ENCODE data around the gene RNF123.

The RNF123 gene

DNA sequence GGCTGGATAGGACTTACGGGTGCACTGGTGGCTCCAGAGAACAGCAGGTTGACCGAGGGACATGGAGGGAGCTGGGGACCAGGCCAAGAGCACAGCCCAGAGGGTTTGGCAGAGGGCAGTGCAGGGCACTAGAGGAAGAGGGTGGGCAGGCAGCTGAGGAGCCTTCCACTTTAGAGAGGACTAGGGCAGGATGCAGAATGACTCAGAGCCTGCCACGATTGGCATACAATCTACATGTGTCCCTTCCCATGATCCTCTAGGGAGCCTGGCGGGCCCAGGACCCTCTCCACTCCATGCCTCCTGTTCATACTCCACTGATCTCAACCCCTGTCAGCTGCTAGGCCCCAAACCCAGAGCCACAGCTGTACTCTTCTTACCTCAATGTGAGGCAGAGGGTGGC lies 29.6 kb upstream of the RNF123 start:
- DNase-seq = no peak

DNA sequence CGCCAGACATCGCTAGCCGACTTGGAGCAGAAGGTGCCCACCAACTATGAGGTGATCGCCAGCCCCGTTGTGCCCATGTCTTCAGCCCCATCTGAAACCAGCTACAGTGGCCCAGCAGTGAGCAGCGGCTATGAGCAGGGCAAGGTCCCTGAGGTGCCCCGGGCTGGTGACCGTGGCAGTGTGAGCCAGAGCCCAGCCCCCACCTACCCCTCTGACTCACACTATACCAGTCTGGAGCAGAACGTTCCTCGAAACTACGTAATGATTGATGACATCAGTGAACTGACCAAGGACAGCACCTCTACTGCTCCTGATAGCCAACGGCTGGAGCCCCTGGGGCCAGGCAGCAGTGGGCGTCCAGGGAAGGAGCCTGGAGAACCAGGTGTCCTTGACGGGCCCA lies 28.1 kb upstream of the RNF123 start:
- no peak for DNase-seq

DNA sequence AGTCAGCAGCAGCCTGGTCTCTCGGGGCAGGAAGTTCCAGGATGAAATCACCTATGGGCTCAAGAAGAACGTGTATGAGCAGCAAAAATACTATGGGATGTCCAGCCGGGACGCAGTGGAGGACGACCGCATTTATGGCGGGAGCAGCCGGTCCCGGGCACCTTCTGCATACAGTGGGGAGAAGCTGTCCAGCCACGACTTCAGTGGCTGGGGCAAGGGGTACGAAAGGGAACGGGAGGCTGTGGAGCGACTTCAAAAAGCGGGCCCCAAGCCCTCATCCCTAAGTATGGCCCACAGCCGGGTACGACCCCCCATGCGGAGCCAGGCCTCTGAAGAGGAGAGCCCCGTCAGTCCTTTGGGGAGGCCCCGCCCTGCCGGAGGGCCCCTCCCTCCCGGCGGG lies 27.3 kb upstream of the RNF123 start:
- DNase-seq = no peak

DNA sequence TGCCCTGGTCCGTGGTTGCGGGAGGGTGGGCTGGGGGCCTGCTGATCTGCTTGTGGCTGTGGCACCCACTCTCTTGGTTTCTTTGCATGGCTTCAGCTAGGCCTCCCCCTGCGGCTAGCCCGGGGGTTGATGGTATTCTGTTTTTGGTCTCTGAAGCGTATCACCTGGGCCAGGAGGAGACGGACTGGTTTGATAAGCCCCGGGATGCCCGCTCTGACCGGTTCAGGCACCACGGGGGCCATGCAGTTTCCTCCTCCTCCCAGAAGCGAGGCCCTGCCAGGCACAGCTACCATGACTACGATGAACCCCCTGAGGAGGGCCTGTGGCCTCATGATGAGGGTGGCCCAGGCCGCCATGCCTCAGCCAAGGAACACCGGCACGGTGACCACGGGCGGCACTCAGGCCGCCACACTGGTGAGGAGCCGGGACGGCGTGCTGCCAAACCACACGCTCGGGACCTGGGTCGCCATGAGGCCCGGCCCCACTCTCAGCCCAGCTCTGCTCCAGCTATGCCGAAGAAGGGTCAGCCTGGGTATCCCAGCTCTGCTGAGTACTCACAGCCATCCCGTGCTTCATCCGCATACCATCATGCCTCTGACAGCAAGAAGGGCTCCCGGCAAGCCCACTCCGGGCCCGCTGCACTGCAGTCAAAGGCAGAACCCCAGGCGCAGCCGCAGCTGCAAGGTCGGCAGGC lies 26.5 kb upstream of the RNF123 start:
- no peak for DNase-seq

DNA sequence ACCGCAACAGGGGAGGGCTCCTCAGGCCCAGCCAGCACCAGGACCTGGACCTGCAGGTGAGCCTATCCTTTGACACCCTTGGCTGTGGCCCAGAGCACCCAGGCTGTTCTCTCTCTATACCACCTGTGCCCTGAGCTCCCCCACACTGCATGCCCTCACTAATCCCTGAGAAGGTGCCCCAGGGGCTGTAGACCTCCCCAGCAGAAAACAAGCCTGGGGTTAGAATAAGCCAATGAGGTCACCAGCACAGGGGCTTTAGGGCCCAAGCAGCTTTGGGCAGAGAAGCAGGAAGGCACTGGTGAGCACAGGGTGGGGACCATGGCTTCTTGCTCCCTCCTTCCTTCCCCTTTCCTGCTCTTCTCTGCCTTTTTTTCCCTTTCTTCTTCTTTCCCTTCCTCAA lies 25.5 kb upstream of the RNF123 start:
- DNase-seq = no peak

DNA sequence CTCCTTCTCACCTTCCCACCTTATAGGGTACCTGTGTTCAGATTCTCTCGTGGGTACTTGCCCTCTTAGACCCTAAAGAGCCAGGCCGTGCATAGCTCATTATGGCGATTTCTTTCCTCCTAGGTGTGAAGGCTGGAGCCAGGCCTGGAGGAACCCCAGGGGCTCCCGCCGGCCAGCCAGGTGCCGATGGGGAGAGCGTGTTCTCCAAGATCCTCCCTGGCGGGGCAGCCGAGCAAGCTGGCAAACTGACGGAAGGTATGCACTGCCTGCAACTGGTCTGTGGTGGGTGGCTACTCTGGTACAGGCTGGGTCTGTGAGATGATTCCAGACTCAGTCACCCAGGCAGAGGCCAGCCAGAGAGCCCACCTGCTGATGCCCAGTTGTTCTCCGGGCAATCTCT lies 25.1 kb upstream of the RNF123 start:
- DNase-seq = no peak

DNA sequence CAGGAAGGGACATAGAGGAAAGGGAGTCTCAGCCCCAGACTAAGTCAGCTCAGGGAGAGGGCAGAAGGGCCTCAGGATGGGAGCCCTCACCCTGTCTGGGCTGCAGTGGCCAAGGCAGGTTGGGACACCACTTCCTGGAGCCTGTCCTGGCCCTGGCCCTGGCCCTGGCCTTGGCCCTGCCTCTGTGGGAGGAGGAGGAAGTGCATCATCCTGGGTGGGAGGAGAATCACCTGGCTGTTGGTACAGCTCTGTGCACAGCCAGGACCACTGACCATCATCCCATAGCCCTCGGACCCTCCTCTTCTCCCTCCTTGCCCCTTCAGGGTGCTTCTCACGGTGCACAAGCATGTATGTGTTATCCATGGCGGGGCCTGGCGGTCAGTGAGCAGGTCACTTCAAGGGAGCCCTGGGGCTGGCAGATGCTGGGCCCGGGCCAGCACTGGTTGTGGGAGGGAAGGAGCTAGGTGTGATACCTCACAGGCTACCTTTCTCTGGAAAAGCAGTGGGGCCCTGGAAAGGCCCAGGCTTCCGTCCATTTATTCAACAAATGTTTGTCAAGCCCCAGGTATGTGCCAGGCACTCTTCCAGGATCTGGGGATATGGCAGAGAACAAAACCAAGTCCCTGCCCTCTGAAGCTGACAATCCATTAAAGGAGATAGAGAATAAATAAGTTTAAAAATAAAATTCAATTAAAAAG lies 23.4 kb upstream of the RNF123 start:
- no peak for DNase-seq

DNA sequence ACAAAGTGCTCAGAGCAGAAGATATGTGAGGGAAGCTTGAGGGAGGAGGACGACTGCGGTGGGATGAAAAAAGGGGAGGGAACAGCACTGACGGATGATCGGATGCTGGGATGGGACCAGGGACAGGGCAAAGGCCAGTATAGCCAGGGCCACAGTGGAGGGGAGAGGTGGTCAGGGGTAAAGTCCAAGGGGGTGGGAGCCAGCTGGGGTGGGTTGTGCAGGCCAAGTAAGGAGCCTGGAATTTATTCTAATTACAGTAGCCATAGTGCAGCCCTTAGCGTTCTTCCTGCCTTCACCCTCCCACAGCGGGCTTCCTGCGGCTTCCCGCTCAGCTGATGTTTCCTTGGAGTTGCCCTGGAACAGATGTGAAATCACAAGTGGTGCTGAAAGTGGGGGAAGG lies 22.8 kb upstream of the RNF123 start:
- no peak for DNase-seq

DNA sequence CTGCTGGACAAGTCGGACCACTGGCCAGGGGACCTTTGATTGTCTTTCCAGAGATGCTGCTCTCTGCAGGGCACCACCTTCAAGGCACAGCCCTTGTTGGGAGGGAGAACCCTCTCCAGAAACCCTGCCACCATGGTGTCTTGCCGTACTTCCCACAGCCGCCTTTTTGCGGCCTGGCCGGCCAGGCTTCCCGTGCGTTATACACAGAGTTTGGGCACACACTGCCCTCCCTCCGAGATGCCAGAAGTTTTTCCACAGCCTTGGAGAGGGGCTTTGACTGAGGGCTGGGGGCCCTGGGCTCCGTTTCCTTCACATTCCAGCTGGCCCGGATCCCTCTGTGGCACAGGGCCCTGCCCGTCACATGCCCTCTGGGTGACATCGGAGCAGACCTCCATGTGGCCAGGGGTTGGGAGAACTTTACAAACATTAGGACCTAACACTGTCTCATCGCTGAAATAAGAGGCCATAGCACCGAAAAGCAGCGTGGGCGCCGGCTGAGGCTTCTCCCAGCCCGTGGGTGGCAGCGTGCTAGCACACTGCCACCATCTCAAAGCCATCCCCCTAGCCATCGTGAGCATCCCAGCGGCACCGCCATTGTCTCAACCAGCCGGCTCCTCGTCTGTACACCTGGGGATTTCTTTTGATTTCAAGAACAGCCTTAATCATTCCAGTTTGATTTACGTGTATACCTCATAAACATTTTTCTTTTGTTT lies 21.5 kb upstream of the RNF123 start:
- no peak for DNase-seq

DNA sequence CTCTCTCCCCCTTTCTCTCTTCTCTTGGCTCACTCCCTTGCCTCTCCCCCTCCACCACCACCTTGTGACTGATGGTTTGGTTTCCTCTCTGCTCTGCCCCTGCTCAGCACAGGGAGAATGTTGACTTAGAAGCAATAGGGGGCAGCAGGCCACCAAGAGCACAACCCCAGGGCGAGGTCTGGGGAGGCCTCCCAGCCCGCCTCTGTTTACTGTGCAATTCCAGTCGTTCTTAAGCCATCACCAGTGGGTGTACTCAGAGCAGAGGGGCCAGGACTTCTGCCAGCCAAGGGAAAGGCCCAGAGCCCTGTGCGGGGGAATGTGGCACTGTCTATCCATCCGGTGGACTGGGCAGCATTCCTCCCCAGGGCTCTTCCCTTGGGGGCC lies 21.0 kb upstream of the RNF123 start:
- no peak for DNase-seq

DNA sequence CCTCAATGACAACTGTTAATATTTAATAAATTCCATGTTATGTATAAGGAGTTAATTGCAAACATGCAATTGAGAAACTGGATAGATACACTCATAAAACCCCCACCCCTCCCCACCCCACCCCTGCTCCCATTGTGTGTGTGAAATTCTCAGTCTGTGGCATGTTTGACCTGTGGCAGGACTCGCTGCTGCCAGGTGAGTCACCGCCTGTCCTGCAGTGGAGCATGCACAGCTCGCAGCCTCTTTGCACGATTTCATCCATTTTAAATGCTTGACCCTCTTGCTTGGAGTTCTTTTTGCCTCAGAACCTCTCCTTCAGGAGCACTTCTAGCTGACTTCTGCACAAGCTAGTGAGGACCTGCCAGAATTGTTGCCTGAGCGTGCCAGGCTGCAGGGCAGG lies 20.5 kb upstream of the RNF123 start:
- no peak for DNase-seq

DNA sequence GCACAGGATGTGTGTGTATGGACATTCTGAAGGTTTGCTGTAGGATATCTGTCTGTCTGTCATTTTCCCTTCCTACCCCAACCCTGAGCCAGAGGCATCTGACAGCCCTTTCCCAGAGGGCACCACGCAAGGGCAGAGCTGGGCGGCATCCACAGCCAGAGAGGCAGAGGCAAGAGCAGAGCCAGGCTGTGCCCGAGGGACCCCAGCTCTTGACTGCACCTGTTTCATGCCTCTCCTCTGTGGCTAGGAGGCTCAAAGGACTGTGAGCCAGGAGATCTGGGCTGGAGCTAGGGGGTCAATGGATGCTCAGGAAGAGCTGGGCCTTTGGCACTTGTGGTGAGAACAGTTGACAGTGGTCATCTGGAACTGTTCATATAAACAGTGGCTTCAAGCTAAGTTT lies 20.0 kb upstream of the RNF123 start:
- DNase-seq = no peak

DNA sequence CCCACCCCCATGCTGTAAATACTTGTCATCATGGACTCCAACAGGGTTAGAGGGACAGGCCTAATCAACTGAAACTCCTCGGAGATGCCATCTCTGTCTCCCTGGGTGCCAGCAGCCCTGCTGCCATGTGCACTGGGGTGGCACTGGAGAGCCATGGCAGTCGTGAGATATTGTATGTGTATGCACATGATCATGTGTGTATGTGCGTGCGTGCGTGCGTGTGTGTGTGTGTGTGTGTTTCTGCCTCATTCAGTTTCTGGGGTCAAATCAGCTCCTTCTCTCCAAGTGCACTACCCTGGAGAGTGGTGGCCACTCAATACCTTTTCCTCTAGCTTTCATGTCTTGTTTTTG lies 18.4 kb upstream of the RNF123 start:
- DNase-seq = no peak

DNA sequence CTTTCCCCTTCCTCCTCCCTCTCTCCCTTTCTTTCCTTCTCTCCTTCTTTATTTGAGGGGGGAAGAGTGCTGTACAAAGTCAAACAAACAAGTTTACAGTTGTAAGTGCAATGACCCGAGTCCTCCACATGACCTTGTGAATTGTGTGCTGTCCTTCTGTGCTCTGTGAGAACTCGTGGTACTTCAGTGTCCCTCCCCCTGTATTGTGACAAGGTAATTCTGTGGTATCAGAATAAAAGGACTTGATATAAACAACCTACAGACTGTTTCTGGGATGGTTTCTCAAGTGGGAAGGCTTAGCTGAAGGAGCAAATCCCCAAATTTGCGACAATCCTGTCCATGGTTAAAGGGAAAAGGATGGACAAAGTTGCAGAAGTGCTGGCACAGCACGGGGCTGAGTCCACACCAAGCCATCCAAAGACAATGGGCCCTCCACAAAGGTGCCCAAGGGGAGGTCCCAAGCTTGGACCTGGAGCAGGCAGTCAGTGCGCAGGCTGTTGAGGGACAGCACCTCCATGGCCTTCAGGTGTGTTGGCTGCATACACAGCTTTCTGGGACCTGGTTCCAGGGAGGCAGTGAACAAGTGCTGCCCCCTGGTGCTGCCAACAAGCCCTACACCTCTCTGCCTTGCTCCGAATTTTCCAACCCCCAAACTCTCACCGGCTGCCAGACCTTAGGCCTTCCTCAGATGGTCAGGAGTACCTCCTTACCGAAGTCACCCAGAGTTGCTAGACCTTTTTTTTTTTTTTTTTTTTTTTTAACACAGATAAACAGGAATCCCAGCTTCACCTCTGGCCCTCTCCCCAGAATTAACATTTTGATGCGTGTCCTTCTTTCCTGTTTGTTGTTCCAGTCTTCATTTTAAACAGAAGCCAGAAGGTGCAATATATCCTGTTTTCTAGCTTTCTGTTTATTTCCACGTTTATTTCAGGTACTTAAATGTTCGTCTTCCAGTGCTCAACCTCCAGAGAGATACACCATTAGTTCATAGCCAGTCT lies 17.8 kb upstream of the RNF123 start:
- DNase-seq = no peak

DNA sequence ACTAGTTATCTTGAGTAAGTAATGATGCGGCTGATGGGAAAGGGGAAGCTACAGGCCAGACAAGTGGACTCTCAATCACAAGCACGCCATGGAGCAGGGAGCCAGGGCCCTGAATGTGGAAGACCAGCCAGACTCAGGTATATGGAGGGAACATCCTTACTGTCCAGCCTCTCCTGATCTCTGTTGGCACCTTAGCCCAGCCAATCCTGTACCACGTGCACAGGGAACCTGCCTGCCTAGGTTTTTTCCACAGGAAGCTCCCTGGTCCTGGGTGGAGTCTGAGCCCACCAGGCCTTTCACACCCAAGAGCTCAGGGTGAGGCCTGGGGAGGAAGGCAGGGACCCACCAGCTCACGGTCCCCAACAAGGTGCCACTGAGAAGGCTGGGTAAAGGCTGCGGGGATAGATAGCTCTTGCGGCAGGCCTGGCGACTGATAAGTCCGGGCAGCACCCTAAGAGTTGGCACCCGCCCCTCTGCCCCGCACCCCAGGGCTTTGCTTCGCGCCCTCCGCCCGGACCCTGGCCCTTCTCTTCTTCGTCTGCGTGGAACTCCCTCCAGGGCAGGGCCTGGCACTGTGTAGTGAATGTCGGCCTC lies 16.1 kb upstream of the RNF123 start:
- DNase-seq = no peak

DNA sequence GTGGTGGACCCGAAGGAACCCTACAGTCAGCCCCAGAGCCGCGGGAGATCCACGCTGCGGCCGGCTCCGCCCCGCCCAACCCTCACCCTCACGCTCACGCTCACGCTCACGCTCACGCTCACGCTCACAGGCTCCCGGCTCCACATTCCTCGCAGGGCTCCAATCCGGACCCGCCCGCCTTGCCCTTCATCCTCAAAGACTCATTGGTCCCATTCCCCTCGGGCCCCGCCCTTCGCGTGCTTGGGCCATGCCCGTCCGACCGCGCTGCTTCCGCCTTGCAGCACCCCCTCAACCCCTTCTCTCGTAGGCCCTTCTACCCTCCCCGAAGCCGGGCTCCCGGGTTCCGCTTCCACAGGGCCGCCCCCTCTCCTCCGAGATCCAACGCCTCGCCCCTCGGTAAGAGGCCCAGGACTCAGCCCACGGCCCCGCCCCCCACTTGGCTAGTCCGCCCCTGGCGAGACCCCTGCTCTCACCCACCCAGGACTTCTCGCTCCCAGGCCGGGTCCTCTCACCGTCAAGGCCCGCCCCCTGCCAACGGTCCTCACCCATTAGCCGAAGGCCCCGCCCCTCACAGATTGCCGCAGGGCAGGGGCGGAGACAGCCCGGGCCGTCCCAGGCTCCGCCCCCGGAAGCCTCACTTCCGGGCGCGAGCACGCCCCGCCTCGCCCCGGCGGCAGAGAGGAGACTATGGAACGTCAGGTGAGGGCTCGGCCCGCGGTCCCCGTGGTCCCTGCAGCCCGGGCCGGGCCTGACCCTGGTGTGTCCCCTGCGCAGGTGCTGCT lies 15.5 kb upstream of the RNF123 start, which contains the start of gene APEH:
Gene APEH (plus strand): TSS at position 637 of the 782 bp plus-strand sequence. CDS start 51 bp downstream, at position 688.
- no peak for DNase-seq

DNA sequence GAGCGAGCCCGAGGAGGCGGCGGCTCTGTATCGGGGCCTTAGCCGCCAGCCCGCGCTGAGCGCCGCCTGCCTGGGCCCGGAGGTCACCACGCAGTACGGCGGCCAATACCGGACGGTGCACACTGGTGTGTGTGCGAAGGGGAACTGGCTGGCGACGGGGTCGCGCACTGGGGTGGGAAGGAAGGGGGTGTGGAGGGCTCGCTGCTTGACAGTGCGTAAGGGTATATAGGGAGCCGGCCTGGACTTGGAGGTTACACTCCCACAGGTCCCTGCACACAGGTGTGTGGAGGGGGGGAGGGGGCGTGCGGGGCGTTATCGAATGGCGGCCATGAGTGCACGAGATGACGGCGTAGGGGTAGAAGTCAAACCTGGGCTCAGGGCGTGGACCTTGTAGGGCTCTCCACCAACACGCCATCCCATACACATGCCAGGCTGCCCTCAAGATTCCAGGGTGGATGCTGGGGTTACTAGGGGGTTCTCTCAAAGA lies 14.8 kb upstream of the RNF123 start:
- no peak for DNase-seq

DNA sequence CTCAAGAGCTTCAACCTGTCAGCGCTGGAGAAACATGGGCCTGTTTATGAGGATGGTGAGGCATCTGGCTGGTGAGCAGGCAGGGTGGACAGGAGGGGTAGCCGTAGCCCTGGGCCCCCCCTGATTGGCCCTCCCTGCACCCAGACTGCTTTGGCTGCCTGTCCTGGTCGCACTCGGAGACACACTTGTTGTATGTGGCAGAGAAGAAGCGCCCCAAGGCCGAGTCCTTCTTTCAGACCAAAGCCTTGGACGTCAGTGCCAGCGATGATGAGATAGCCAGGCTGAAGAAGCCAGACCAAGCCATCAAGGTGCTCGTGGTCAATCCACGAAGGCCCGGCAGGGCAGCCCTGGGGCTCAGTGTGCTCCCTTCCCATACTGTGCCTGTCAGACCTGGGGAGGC lies 13.4 kb upstream of the RNF123 start:
- DNase-seq = no peak

DNA sequence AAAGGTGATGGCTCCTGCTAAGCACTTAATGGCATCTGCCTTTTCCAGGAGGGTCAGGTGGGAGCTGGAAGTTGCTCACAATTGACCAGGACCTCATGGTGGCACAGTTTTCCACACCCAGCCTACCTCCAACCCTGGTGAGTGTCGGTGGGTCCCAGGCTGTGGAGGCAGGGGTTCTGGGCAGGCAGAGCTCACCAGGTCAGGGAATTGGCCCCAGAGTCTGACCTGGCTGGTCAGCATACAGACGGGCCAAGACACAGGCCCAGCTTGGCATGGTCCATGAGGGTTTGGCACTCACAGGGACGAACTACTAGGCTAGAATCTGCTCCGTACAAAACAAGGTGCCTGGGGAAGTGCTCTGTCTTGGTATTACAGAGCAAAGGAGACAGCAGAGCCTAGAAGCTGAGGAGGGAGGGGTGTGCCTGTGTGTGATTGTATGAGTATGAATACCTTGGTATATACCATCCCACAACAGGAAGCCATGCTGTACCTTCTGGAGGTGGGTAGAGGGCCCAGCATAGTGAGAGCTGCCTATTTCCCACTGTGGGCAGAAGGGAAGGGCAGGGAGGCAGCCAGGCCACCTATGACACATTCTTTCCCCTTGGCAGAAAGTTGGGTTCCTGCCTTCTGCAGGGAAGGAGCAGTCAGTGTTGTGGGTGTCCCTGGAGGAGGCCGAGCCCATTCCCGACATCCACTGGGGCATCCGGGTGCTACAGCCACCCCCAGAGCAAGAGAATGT lies 8.7 kb upstream of the RNF123 start:
- no peak for DNase-seq

DNA sequence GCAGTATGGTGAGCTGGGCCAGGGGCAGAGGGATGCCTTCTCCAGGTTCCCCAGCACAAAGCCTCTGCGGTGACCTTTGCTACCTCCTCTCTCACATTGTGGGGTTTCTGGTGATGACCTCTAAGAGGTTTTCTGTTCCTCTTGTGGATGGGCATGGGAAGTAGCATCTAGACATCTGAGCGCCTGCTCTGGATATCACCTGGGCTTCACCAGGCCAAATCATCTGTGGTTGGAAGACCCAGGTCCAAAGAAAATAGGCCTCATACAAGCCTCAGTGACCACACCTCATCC lies 8.2 kb upstream of the RNF123 start:
- no peak for DNase-seq

DNA sequence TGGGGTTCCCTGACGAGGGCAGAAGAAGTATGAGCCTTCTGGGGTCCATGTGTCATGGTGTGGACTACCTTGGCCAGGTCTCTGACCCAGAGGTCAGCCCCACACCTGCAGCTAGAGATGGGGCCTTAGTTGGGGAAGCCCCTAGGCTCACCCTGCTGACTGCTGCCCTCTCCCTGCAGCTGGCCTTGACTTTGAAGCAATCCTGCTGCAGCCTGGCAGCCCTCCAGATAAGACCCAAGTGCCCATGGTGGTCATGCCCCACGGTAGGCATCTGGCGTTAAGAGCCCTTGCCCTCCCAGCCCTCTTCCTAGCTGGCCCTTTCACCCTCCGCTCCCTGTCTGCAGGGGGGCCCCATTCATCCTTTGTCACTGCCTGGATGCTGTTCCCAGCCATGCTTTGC lies 7.8 kb upstream of the RNF123 start:
- DNase-seq = no peak
